Liver (tissue), 9 donors: ENCODE data around the gene CR1. TPM values are rescaled to one million over a fixed set of nuclear protein-coding genes. Genes with fewer than 3 reads are reported as not detected.

Experiments
- DNase-seq: peaks from one replicate; pipeline ENCODE4 v3.0.0-alpha.2; 2017; ENCODE audit warnings: low spot score
- H3K27ac ChIP-seq, 2 donors: one replicate each; pipeline ENCODE4 v1.7.0; 2013; ENCODE audit warnings: inconsistent platforms in 2 of 2, low read length in 2 of 2, control low read depth in 1 of 2, low read depth in 1 of 2, mild to moderate bottlenecking in 1 of 2
- H3K27me3 ChIP-seq, 4 donors: one replicate each; pipeline versions ENCODE4 v1.6.1 to v1.7.0; 2013; ENCODE audit warnings: low read length in 3 of 4, inconsistent platforms in 1 of 4, mild to moderate bottlenecking in 1 of 4, moderate library complexity in 1 of 4; ENCODE audit not compliant: control insufficient read depth in 4 of 4, insufficient read depth in 4 of 4
- H3K36me3 ChIP-seq, 4 donors: one replicate each; pipeline versions ENCODE4 v1.6.1 to v1.7.0; 2013; ENCODE audit warnings: low read length in 3 of 4, mild to moderate bottlenecking in 3 of 4, low read depth in 1 of 4, moderate library complexity in 1 of 4; ENCODE audit not compliant: control insufficient read depth in 4 of 4, insufficient read depth in 3 of 4
- H3K4me1 ChIP-seq, 4 donors: one replicate each; pipeline versions ENCODE4 v1.6.1 to v1.7.0; 2013; ENCODE audit warnings: low read length in 3 of 4, mild to moderate bottlenecking in 3 of 4, moderate library complexity in 1 of 4; ENCODE audit not compliant: control insufficient read depth in 4 of 4, insufficient read depth in 4 of 4
- H3K4me3 ChIP-seq, 3 donors: one replicate each; pipeline versions ENCODE4 v1.6.1 to v1.7.0; 2013; ENCODE audit warnings: low read length in 3 of 3, control low read depth in 1 of 3, low read depth in 1 of 3, mild to moderate bottlenecking in 1 of 3
- H3K9ac ChIP-seq, 2 donors: one replicate each; pipeline ENCODE4 v1.7.0; 2013; ENCODE audit warnings: low read length in 2 of 2, mild to moderate bottlenecking in 2 of 2, moderate library complexity in 2 of 2, control low read depth in 1 of 2, low read depth in 1 of 2
- H3K9me3 ChIP-seq, 4 donors: one replicate each; pipeline versions ENCODE4 v1.6.1 to v1.7.0; 2013; ENCODE audit warnings: low read length in 3 of 4; ENCODE audit not compliant: control insufficient read depth in 4 of 4
- CTCF ChIP-seq: fragments of 150-350 bp; IDR thresholded peaks from 2 replicates; pipeline ENCODE4 v1.5.1; 2017; ENCODE audit warnings: improper control_type of control experiment, low read depth, low read length; ENCODE audit not compliant: missing input control
- EGR1 ChIP-seq, 2 donors: IDR thresholded peaks; 2 replicates each; pipeline ENCODE4 v1.6.1; 2016 to 2018; ENCODE audit warnings: antibody characterized with exemption in 2 of 2, low read depth in 2 of 2
- FOXA1 ChIP-seq: IDR thresholded peaks from 2 replicates; pipeline ENCODE4 v1.6.1; 2016; ENCODE audit warnings: antibody characterized with exemption
- FOXA2 ChIP-seq: IDR thresholded peaks from 2 replicates; pipeline ENCODE4 v1.6.1; 2016; ENCODE audit warnings: antibody characterized with exemption
- HNF4A ChIP-seq, 2 donors: conservative IDR thresholded peaks; 2 replicates each; pipeline ENCODE4 v1.6.1; 2016; ENCODE audit warnings: antibody characterized with exemption in 2 of 2, mild to moderate bottlenecking in 2 of 2
- HNF4G ChIP-seq: IDR thresholded peaks from 2 replicates; pipeline ENCODE4 v1.6.1; 2016; ENCODE audit warnings: antibody characterized with exemption
- JUND ChIP-seq, 2 donors: IDR thresholded peaks; 2 replicates each; pipeline ENCODE4 v1.6.1; 2016; ENCODE audit warnings: antibody characterized with exemption in 2 of 2
- MAX ChIP-seq: IDR thresholded peaks from 2 replicates; pipeline ENCODE4 v1.6.1; 2016; ENCODE audit warnings: antibody characterized with exemption
- NR2F2 ChIP-seq: IDR thresholded peaks from 2 replicates; pipeline ENCODE4 v1.6.1; 2016; ENCODE audit warnings: antibody characterized with exemption
- RAD21 ChIP-seq, 2 donors: IDR thresholded peaks; 2 replicates each; pipeline ENCODE4 v1.6.1; 2016; ENCODE audit warnings: antibody characterized with exemption in 2 of 2, mild to moderate bottlenecking in 2 of 2
- REST ChIP-seq: IDR thresholded peaks from 2 replicates; pipeline ENCODE4 v1.6.1; 2016; ENCODE audit warnings: antibody characterized with exemption, mild to moderate bottlenecking
- RXRA ChIP-seq, 2 donors: IDR thresholded peaks; 2 replicates each; pipeline ENCODE4 v1.6.1; 2017 to 2018; ENCODE audit warnings: antibody characterized with exemption in 2 of 2, mild to moderate bottlenecking in 1 of 2
- SP1 ChIP-seq: IDR thresholded peaks from 2 replicates; pipeline ENCODE4 v1.6.1; 2018; ENCODE audit warnings: antibody characterized with exemption, mild to moderate bottlenecking
- TAF1 ChIP-seq: conservative IDR thresholded peaks from 2 replicates; pipeline ENCODE4 v1.6.1; 2016; ENCODE audit warnings: antibody characterized with exemption, mild to moderate bottlenecking
- YY1 ChIP-seq: IDR thresholded peaks from 2 replicates; pipeline ENCODE4 v1.6.1; 2016; ENCODE audit warnings: antibody characterized with exemption, mild to moderate bottlenecking
- ZBTB33 ChIP-seq: IDR thresholded peaks from 2 replicates; pipeline ENCODE4 v1.6.1; 2016; ENCODE audit warnings: antibody characterized with exemption
- WGBS: extraction: QIAGEN DNeasy Blood & Tissue Kit; methylation state at CpG from one replicate; pipeline ENCODE4 v1.1.7; 2013; 5-methylcytosine and 5-hydroxymethylcytosine counted together
- polyA plus RNA-seq, 2 donors: library from polyadenylated mRNA; stranded (reverse) in 1 of 2; unstranded in 1 of 2; fragments of 200-250 nt in 1 of 2; fragments of >200 nt in 1 of 2; fragmentation: Nextera tagmentation in 1 of 2; extraction: Ambion mirVana in 1 of 2; gene quantifications; one replicate each; pipeline versions ENCODE4 v1.2.1 to v1.2.3, GENCODE V29; 2013 to 2015
- total RNA-seq, 2 donors: library from RNA; depleted of rRNA; stranded (reverse); fragments of >200 nt; gene quantifications; one replicate each; pipeline ENCODE4 v1.2.3, GENCODE V29; 2014
- donor health status: healthy.
- donor health status: healthy.
- donor health status: healthy.
- donor health status: healthy.
- donor health status: healthy.

Gene CR1
- total and polyA plus RNA-seq, 4 donors, result 0.78 to 16.7 (median 7.4) TPM

- Histone ChIP-seq H3K4me3 (no peak overlapping the region), H3K36me3 (no peaks in the 10 kb centered on the region), H3K27me3 (peaks cover 0 to 9% (median 3%) of the 10 kb centered on the region in 4 donors), H3K9ac (no peak overlapping the region), H3K4me1 (peaks cover 0 to 4% (median 0%) of the 10 kb centered on the region in 4 donors), H3K27ac (no peak overlapping the region), H3K9me3 (peaks cover 0 to 5% (median 2%) of the 10 kb centered on the region in 4 donors)
- TF ChIP-seq YY1, result no peak
- no peak for TF ChIP-seq REST
- no peak for TF ChIP-seq TAF1
- TF ChIP-seq HNF4A (conservative IDR thresholded peaks at IDR 0.05), result no peak
- no peak for TF ChIP-seq ZBTB33
- no peak for TF ChIP-seq RAD21 (IDR thresholded peaks at IDR 0.05)
- TF ChIP-seq CTCF, result no peak
- TF ChIP-seq NR2F2, result no peak
- no peak for TF ChIP-seq JUND (IDR thresholded peaks at IDR 0.05)
- TF ChIP-seq SP1, result no peak
- no peak for TF ChIP-seq RXRA (IDR thresholded peaks at IDR 0.05)
- no peak for TF ChIP-seq FOXA1
- TF ChIP-seq HNF4G, result no peak
- 57% methylated on average over 3 of the region's 3 CpGs for WGBS
- no peak for DNase-seq
Observed at GRCh38 chr1:207670192-207670591, 174.2 kb downstream of the CR1 start.

- WGBS, result 35% methylated on average over 3 of the region's 3 CpGs
- Histone ChIP-seq H3K4me3 (no peak overlapping the region), H3K4me1 (peaks cover 0 to 4% (median 0%) of the 10 kb centered on the region in 4 donors), H3K36me3 (no peaks in the 10 kb centered on the region), H3K9ac (no peak overlapping the region), H3K27ac (no peak overlapping the region), H3K9me3 (peaks cover 0 to 5% (median 2%) of the 10 kb centered on the region in 4 donors), H3K27me3 (peaks cover 0 to 9% (median 3%) of the 10 kb centered on the region in 4 donors)
- DNase-seq, result no peak
- TF ChIP-seq RAD21 (IDR thresholded peaks at IDR 0.05) (no peak), FOXA1 (no peak), EGR1 (IDR thresholded peaks at IDR 0.05; ENCODE audit: low read depth in 2 of 2) (no peak), TAF1 (no peak), NR2F2 (no peak), JUND (IDR thresholded peaks at IDR 0.05) (no peak), YY1 (no peak), RXRA (IDR thresholded peaks at IDR 0.05) (no peak), FOXA2 (no peak), MAX (no peak), REST (no peak), CTCF (no peak)
Observed at GRCh38 chr1:207670997-207671396, 175.0 kb downstream of the CR1 start.
